Measurements from ENCODE around the gene AHCY.
"Not testable (repeated sequence)": the region's sequence is repeated elsewhere in the genome, so short reads cannot be mapped to it uniquely, and the experiment has no call there.

The AHCY gene

GRCh38 chr20:34322267-34323105 is 19.3 kb upstream of the AHCY start:
- no peak for DNase-seq

GRCh38 chr20:34320861-34321260 is 17.7 kb upstream of the AHCY start:
- DNase-seq = no peak

GRCh38 chr20:34318609-34319443 is 15.7 kb upstream of the AHCY start:
- no peak for DNase-seq

GRCh38 chr20:34316196-34316814 is 13.2 kb upstream of the AHCY start:
- DNase-seq = peak in 1 of 2 experiments; percentile 37

GRCh38 chr20:34315236-34315635 is 12.1 kb upstream of the AHCY start:
- DNase-seq = no peak

- DNase-seq = peak; percentile 89 to 91
These were observed 9.5 kb upstream of the AHCY start for GRCh38 chr20:34312544-34313217.

GRCh38 chr20:34312024-34312460 is 8.9 kb upstream of the AHCY start:
- no peak for DNase-seq

GRCh38 chr20:34311118-34312023 is 8.2 kb upstream of the AHCY start:
- DNase-seq = no peak

- DNase-seq = no peak
These were observed 7.4 kb upstream of the AHCY start for GRCh38 chr20:34310481-34311117.

- DNase-seq = no peak
These were observed 6.5 kb upstream of the AHCY start for GRCh38 chr20:34309691-34310090.

GRCh38 chr20:34305333-34306230 is 2.4 kb upstream of the AHCY start:
- no peak for DNase-seq

- DNase-seq = peak in 1 of 2 experiments; percentile 14
These were observed 838 bp downstream of the AHCY start for GRCh38 chr20:34302312-34302722.

- DNase-seq = no peak
These were observed 1.4 kb downstream of the AHCY start for GRCh38 chr20:34301587-34302311.

GRCh38 chr20:34300809-34301586 is 2.2 kb downstream of the AHCY start:
- DNase-seq = no peak

- no peak for DNase-seq
These were observed 2.8 kb downstream of the AHCY start for GRCh38 chr20:34300256-34300806.

GRCh38 chr20:34299556-34300255 is 3.4 kb downstream of the AHCY start:
- DNase-seq = no peak

GRCh38 chr20:34298294-34298784 is 4.8 kb downstream of the AHCY start:
- not testable (repeated sequence) for DNase-seq
